ENCODE results near the gene CDH13.

CDH13 gene

GRCh38 chr16:83271970-83272575 lies 645.3 kb downstream of the CDH13 start:
- H3K4me3 Mint-ChIP-seq: no peak overlapping the region

GRCh38 chr16:83272843-83273242 lies 646.1 kb downstream of the CDH13 start:
- intact Hi-C loops (cut with micrococcal nuclease): no loop called here
- Mint-ChIP-seq H3K4me1 (ENCODE audit: low read depth) (no peaks in the 10 kb centered on the region), H3K27ac (no peak overlapping the region), H3K27me3 (peaks cover 2% of the 10 kb centered on the region), H3K4me3 (no peak overlapping the region), H3K36me3 (ENCODE audit: low read depth) (no peaks in the 10 kb centered on the region), H3K9me3 (no peaks in the 10 kb centered on the region)

More at GRCh38 chr16:83271970-83272575, 645.3 kb downstream of the CDH13 start:
- H3K9me3 Mint-ChIP-seq: no peaks in the 10 kb centered on the region
- H3K4me1 Mint-ChIP-seq (ENCODE audit: low read depth): no peaks in the 10 kb centered on the region
- intact Hi-C loops (cut with micrococcal nuclease): no loop called here
- no peaks in the 10 kb centered on the region for H3K36me3 Mint-ChIP-seq (ENCODE audit: low read depth)
- no peak overlapping the region for H3K27ac Mint-ChIP-seq
- peaks cover 2% of the 10 kb centered on the region for H3K27me3 Mint-ChIP-seq

- H3K27ac Mint-ChIP-seq: no peak overlapping the region
- no peaks in the 10 kb centered on the region for H3K36me3 Mint-ChIP-seq (ENCODE audit: low read depth)
- H3K4me3 Mint-ChIP-seq: no peak overlapping the region
- H3K9me3 Mint-ChIP-seq: no peaks in the 10 kb centered on the region
- intact Hi-C loops (cut with micrococcal nuclease): no loop called here
- H3K4me1 Mint-ChIP-seq (ENCODE audit: low read depth): no peaks in the 10 kb centered on the region
- H3K27me3 Mint-ChIP-seq: peaks cover 2% of the 10 kb centered on the region
These were observed 646.9 kb downstream of the CDH13 start for GRCh38 chr16:83273504-83274173.

- no peaks in the 10 kb centered on the region for H3K9me3 Mint-ChIP-seq
- H3K27ac Mint-ChIP-seq: no peak overlapping the region
- no peak overlapping the region for H3K4me3 Mint-ChIP-seq
- no peaks in the 10 kb centered on the region for H3K27me3 Mint-ChIP-seq
- H3K4me1 Mint-ChIP-seq (ENCODE audit: low read depth): no peaks in the 10 kb centered on the region
- intact Hi-C loops (cut with micrococcal nuclease): no loop called here
- H3K36me3 Mint-ChIP-seq (ENCODE audit: low read depth): no peaks in the 10 kb centered on the region
These were observed 652.5 kb downstream of the CDH13 start for GRCh38 chr16:83279251-83279650.

- H3K4me3 Mint-ChIP-seq: no peak overlapping the region
- no peaks in the 10 kb centered on the region for H3K4me1 Mint-ChIP-seq (ENCODE audit: low read depth)
- H3K27me3 Mint-ChIP-seq: no peaks in the 10 kb centered on the region
- H3K36me3 Mint-ChIP-seq (ENCODE audit: low read depth): no peaks in the 10 kb centered on the region
- intact Hi-C loops (cut with micrococcal nuclease): no loop called here
- H3K27ac Mint-ChIP-seq: no peak overlapping the region
- H3K9me3 Mint-ChIP-seq: no peaks in the 10 kb centered on the region
These were observed 659.2 kb downstream of the CDH13 start for GRCh38 chr16:83285921-83286320.

GRCh38 chr16:83296505-83296904 lies 669.7 kb downstream of the CDH13 start:
- Mint-ChIP-seq H3K27ac (no peak overlapping the region), H3K4me1 (ENCODE audit: low read depth) (no peaks in the 10 kb centered on the region), H3K27me3 (no peaks in the 10 kb centered on the region), H3K36me3 (ENCODE audit: low read depth) (no peaks in the 10 kb centered on the region), H3K4me3 (no peak overlapping the region), H3K9me3 (no peaks in the 10 kb centered on the region)
- intact Hi-C loops (cut with micrococcal nuclease): no loop called here

GRCh38 chr16:83298541-83298940 lies 671.8 kb downstream of the CDH13 start:
- Mint-ChIP-seq H3K27ac (no peak overlapping the region), H3K4me1 (ENCODE audit: low read depth) (no peaks in the 10 kb centered on the region)

GRCh38 chr16:83300326-83300725 lies 673.6 kb downstream of the CDH13 start:
- intact Hi-C loops (cut with micrococcal nuclease): no loop called here
- H3K9me3 Mint-ChIP-seq: no peaks in the 10 kb centered on the region
- H3K27me3 Mint-ChIP-seq: no peaks in the 10 kb centered on the region

More at GRCh38 chr16:83298541-83298940, 671.8 kb downstream of the CDH13 start:
- Mint-ChIP-seq H3K27me3 (no peaks in the 10 kb centered on the region), H3K4me3 (no peak overlapping the region), H3K36me3 (ENCODE audit: low read depth) (no peaks in the 10 kb centered on the region), H3K9me3 (no peaks in the 10 kb centered on the region)
- intact Hi-C loops (cut with micrococcal nuclease): no loop called here

GRCh38 chr16:83301971-83302370 lies 675.2 kb downstream of the CDH13 start:
- no peaks in the 10 kb centered on the region for H3K4me1 Mint-ChIP-seq (ENCODE audit: low read depth)

More at GRCh38 chr16:83300326-83300725, 673.6 kb downstream of the CDH13 start:
- Mint-ChIP-seq H3K4me1 (ENCODE audit: low read depth) (no peaks in the 10 kb centered on the region), H3K36me3 (ENCODE audit: low read depth) (no peaks in the 10 kb centered on the region), H3K4me3 (no peak overlapping the region), H3K27ac (no peak overlapping the region)

GRCh38 chr16:83302853-83303252 lies 676.1 kb downstream of the CDH13 start:
- Mint-ChIP-seq H3K4me3 (no peak overlapping the region), H3K4me1 (ENCODE audit: low read depth) (no peaks in the 10 kb centered on the region), H3K36me3 (ENCODE audit: low read depth) (no peaks in the 10 kb centered on the region), H3K9me3 (no peaks in the 10 kb centered on the region), H3K27me3 (no peaks in the 10 kb centered on the region), H3K27ac (no peak overlapping the region)
- intact Hi-C loops (cut with micrococcal nuclease): no loop called here

More at GRCh38 chr16:83301971-83302370, 675.2 kb downstream of the CDH13 start:
- H3K36me3 Mint-ChIP-seq (ENCODE audit: low read depth): no peaks in the 10 kb centered on the region
- intact Hi-C loops (cut with micrococcal nuclease): no loop called here
- no peak overlapping the region for H3K27ac Mint-ChIP-seq
- H3K4me3 Mint-ChIP-seq: no peak overlapping the region
- H3K9me3 Mint-ChIP-seq: no peaks in the 10 kb centered on the region
- no peaks in the 10 kb centered on the region for H3K27me3 Mint-ChIP-seq

GRCh38 chr16:83305092-83305491 lies 678.3 kb downstream of the CDH13 start:
- Mint-ChIP-seq H3K4me1 (ENCODE audit: low read depth) (no peaks in the 10 kb centered on the region), H3K27me3 (no peaks in the 10 kb centered on the region), H3K36me3 (ENCODE audit: low read depth) (no peaks in the 10 kb centered on the region), H3K9me3 (no peaks in the 10 kb centered on the region), H3K27ac (no peak overlapping the region), H3K4me3 (no peak overlapping the region)
- intact Hi-C loops (cut with micrococcal nuclease): no loop called here

- Mint-ChIP-seq H3K27me3 (no peaks in the 10 kb centered on the region), H3K4me1 (ENCODE audit: low read depth) (no peaks in the 10 kb centered on the region), H3K4me3 (no peak overlapping the region), H3K9me3 (no peaks in the 10 kb centered on the region), H3K36me3 (ENCODE audit: low read depth) (no peaks in the 10 kb centered on the region), H3K27ac (no peak overlapping the region)
- intact Hi-C loops (cut with micrococcal nuclease): no loop called here
These were observed 680.3 kb downstream of the CDH13 start for GRCh38 chr16:83306961-83307593.

- H3K36me3 Mint-ChIP-seq (ENCODE audit: low read depth): no peaks in the 10 kb centered on the region
- H3K27ac Mint-ChIP-seq: no peak overlapping the region
- no peak overlapping the region for H3K4me3 Mint-ChIP-seq
- H3K4me1 Mint-ChIP-seq (ENCODE audit: low read depth): no peaks in the 10 kb centered on the region
- intact Hi-C loops (cut with micrococcal nuclease): no loop called here
- H3K9me3 Mint-ChIP-seq: no peaks in the 10 kb centered on the region
- H3K27me3 Mint-ChIP-seq: no peaks in the 10 kb centered on the region
These were observed 680.8 kb downstream of the CDH13 start for GRCh38 chr16:83307594-83307992.

- no peak overlapping the region for H3K4me3 Mint-ChIP-seq
- H3K27ac Mint-ChIP-seq: no peak overlapping the region
- no peaks in the 10 kb centered on the region for H3K36me3 Mint-ChIP-seq (ENCODE audit: low read depth)
- no peaks in the 10 kb centered on the region for H3K9me3 Mint-ChIP-seq
- no peaks in the 10 kb centered on the region for H3K27me3 Mint-ChIP-seq
- intact Hi-C loops (cut with micrococcal nuclease): no loop called here
- no peaks in the 10 kb centered on the region for H3K4me1 Mint-ChIP-seq (ENCODE audit: low read depth)
These were observed 681.6 kb downstream of the CDH13 start for GRCh38 chr16:83308414-83308813.
